GM12865 (cell line): Measurements from ENCODE around the gene CPS1.

Source experiments
- DNase-seq: peaks from one replicate; pipeline ENCODE4 v3.0.0; 2010; ENCODE audit warnings: low read depth
- H3K4me3 ChIP-seq: 2 replicates; pipeline ENCODE4 v1.5.1; 2011; ENCODE audit warnings: mild to moderate bottlenecking, low read depth, low read length, control low read depth
- CTCF ChIP-seq: IDR thresholded peaks from 2 replicates; pipeline ENCODE4 v1.5.1; 2011; ENCODE audit warnings: low read length, control low read depth, low read depth, inconsistent platforms; ENCODE audit not compliant: insufficient read depth; ENCODE audit errors: missing control alignments

The CPS1 gene

GRCh38 chr2:210663631-210664089 lies 107.3 kb downstream of the CPS1 start:
- DNase-seq: no peak
- no peak overlapping the region for H3K4me3 ChIP-seq
- TF ChIP-seq CTCF: no peak

GRCh38 chr2:210667711-210668110 lies 111.3 kb downstream of the CPS1 start:
- no peak for DNase-seq
- H3K4me3 ChIP-seq: no peak overlapping the region
- TF ChIP-seq CTCF: no peak

GRCh38 chr2:210671065-210671464 lies 114.7 kb downstream of the CPS1 start:
- H3K4me3 ChIP-seq: no peak overlapping the region
- TF ChIP-seq CTCF: no peak
- DNase-seq: no peak

- no peak for DNase-seq
- no peak for TF ChIP-seq CTCF
- no peak overlapping the region for H3K4me3 ChIP-seq
Measured at GRCh38 chr2:210673117-210673516, 116.7 kb downstream of the CPS1 start.

- DNase-seq: no peak
- no peak for TF ChIP-seq CTCF
- no peak overlapping the region for H3K4me3 ChIP-seq
Measured at GRCh38 chr2:210676067-210676466, 119.7 kb downstream of the CPS1 start.

- no peak for DNase-seq
- TF ChIP-seq CTCF: no peak
- H3K4me3 ChIP-seq: no peak overlapping the region
Measured at GRCh38 chr2:210681491-210681890, 125.1 kb downstream of the CPS1 start.

- no peak for DNase-seq
- no peak overlapping the region for H3K4me3 ChIP-seq
- TF ChIP-seq CTCF: no peak
Measured at GRCh38 chr2:210686401-210686800, 130.0 kb downstream of the CPS1 start.
